ENCODE measurements around the gene MAD1L1.
"Not testable (repeated sequence)": the region's sequence is repeated elsewhere in the genome, so short reads cannot be mapped to it uniquely, and the experiment has no call there.

Gene MAD1L1

GRCh38 chr7:1936531-1937251 lies 296.1 kb downstream of the MAD1L1 start:
- no peak for DNase-seq (ENCODE audit: extremely low read depth in 1 of 2, low read depth in 1 of 2)

GRCh38 chr7:1936006-1936310 lies 296.8 kb downstream of the MAD1L1 start:
- no peak for DNase-seq (ENCODE audit: extremely low read depth in 1 of 2, low read depth in 1 of 2)

- no peak for DNase-seq (ENCODE audit: extremely low read depth in 1 of 2, low read depth in 1 of 2)
Measured at GRCh38 chr7:1935176-1936005, 297.4 kb downstream of the MAD1L1 start.

- no peak for DNase-seq (ENCODE audit: extremely low read depth in 1 of 2, low read depth in 1 of 2)
Measured at GRCh38 chr7:1934756-1935155, 298.0 kb downstream of the MAD1L1 start.

GRCh38 chr7:1934017-1934416 lies 298.7 kb downstream of the MAD1L1 start:
- DNase-seq (ENCODE audit: extremely low read depth in 1 of 2, low read depth in 1 of 2), result no peak

GRCh38 chr7:1933066-1933750 lies 299.5 kb downstream of the MAD1L1 start:
- DNase-seq (ENCODE audit: extremely low read depth in 1 of 2, low read depth in 1 of 2), result no peak

- no peak for DNase-seq (ENCODE audit: extremely low read depth in 1 of 2, low read depth in 1 of 2)
Measured at GRCh38 chr7:1931951-1932270, 300.8 kb downstream of the MAD1L1 start.

GRCh38 chr7:1931256-1931950 lies 301.3 kb downstream of the MAD1L1 start:
- DNase-seq (ENCODE audit: extremely low read depth in 1 of 2, low read depth in 1 of 2), result no peak

GRCh38 chr7:1930381-1931065 lies 302.2 kb downstream of the MAD1L1 start:
- no peak for DNase-seq (ENCODE audit: extremely low read depth in 1 of 2, low read depth in 1 of 2)

- not testable (repeated sequence) for DNase-seq (ENCODE audit: extremely low read depth in 1 of 2, low read depth in 1 of 2)
Measured at GRCh38 chr7:1929349-1929925, 303.3 kb downstream of the MAD1L1 start.

GRCh38 chr7:1928645-1929348 lies 303.9 kb downstream of the MAD1L1 start:
- DNase-seq (ENCODE audit: extremely low read depth in 1 of 2, low read depth in 1 of 2), result no peak

GRCh38 chr7:1927937-1928644 lies 304.7 kb downstream of the MAD1L1 start:
- DNase-seq (ENCODE audit: extremely low read depth in 1 of 2, low read depth in 1 of 2), result no peak

- no peak for DNase-seq (ENCODE audit: extremely low read depth in 1 of 2, low read depth in 1 of 2)
Measured at GRCh38 chr7:1926908-1927306, 305.8 kb downstream of the MAD1L1 start.

- no peak for DNase-seq (ENCODE audit: extremely low read depth in 1 of 2, low read depth in 1 of 2)
Measured at GRCh38 chr7:1925973-1926907, 306.5 kb downstream of the MAD1L1 start.

GRCh38 chr7:1925349-1925748 lies 307.4 kb downstream of the MAD1L1 start:
- no peak for DNase-seq (ENCODE audit: extremely low read depth in 1 of 2, low read depth in 1 of 2)

- no peak for DNase-seq (ENCODE audit: extremely low read depth in 1 of 2, low read depth in 1 of 2)
Measured at GRCh38 chr7:1924258-1924817, 308.4 kb downstream of the MAD1L1 start.

- no peak for DNase-seq (ENCODE audit: extremely low read depth in 1 of 2, low read depth in 1 of 2)
Measured at GRCh38 chr7:1923409-1924257, 309.1 kb downstream of the MAD1L1 start.

Data from stimulated activated CD8-positive, alpha-beta memory T cell treated with anti-CD3 and anti-CD28 coated beads, Interleukin-7, amount 100 ng/mL, for 48 hours (primary cell).